Neuronal stem cell (in vitro differentiated cells): ENCODE results near the gene ANKRD28.
"Not testable (repeated sequence)": the region's sequence is repeated elsewhere in the genome, so short reads cannot be mapped to it uniquely, and the experiment has no call there.

Source experiments
- DNase-seq: peaks from one replicate; pipeline ENCODE4 v3.0.0-alpha.2; 2013; ENCODE audit warnings: low spot score
- H2AFZ ChIP-seq: one replicate; pipeline ENCODE4 v1.6.1; 2013; ENCODE audit warnings: mild to moderate bottlenecking, low read length, inconsistent platforms
- H2AK5ac ChIP-seq: 2 replicates; pipeline ENCODE4 v1.6.1; 2013; ENCODE audit warnings: low read depth, mild to moderate bottlenecking, inconsistent platforms, low read length, moderate library complexity, mixed read lengths
- H2BK120ac ChIP-seq: 2 replicates; pipeline ENCODE4 v1.6.1; 2013; ENCODE audit warnings: low read depth, mild to moderate bottlenecking, inconsistent platforms, low read length, moderate library complexity, mixed read lengths
- H2BK12ac ChIP-seq: one replicate; pipeline ENCODE4 v1.6.1; 2013; ENCODE audit warnings: low read length, inconsistent platforms
- H2BK15ac ChIP-seq: 2 replicates; pipeline ENCODE4 v1.6.1; 2013; ENCODE audit warnings: mild to moderate bottlenecking, low read length, inconsistent platforms, mixed read lengths
- H2BK5ac ChIP-seq: one replicate; pipeline ENCODE4 v1.6.1; 2013; ENCODE audit warnings: inconsistent platforms, mild to moderate bottlenecking, low read length, moderate library complexity
- H3K14ac ChIP-seq: one replicate; pipeline ENCODE4 v1.6.1; 2013; ENCODE audit warnings: low read length, inconsistent platforms
- H3K18ac ChIP-seq: 2 replicates; pipeline ENCODE4 v1.6.1; 2013; ENCODE audit warnings: low read length, inconsistent platforms
- H3K23ac ChIP-seq: 2 replicates; pipeline ENCODE4 v1.6.1; 2013; ENCODE audit warnings: low read depth, mild to moderate bottlenecking, mixed read lengths, low read length, inconsistent platforms; ENCODE audit not compliant: poor library complexity
- H3K27ac ChIP-seq: replicated peaks from 3 replicates; pipeline ENCODE4 v1.5.1; 2013; ENCODE audit warnings: low read length, inconsistent platforms
- H3K27me3 ChIP-seq, 3 experiments: 2 replicates each; pipeline ENCODE4 v1.6.1; 2013; ENCODE audit warnings: low read length in 3 of 3, mild to moderate bottlenecking in 2 of 3, inconsistent platforms in 1 of 3, low read depth in 1 of 3, mixed read lengths in 1 of 3, moderate library complexity in 1 of 3; ENCODE audit not compliant: control insufficient read depth in 3 of 3, insufficient read depth in 3 of 3
- H3K36me3 ChIP-seq, 2 donors: replicated peaks in 1 of 2; 2 replicates each; pipeline ENCODE4 v1.6.1; 2013; ENCODE audit warnings: low read length in 2 of 2; ENCODE audit not compliant: control insufficient read depth in 2 of 2, insufficient read depth in 2 of 2
- H3K4ac ChIP-seq: 2 replicates; pipeline ENCODE4 v1.6.1; 2013; ENCODE audit warnings: inconsistent platforms, mild to moderate bottlenecking, low read length, moderate library complexity
- H3K4me1 ChIP-seq, 2 donors: 1 replicate in 1 of 2; 2 replicates in 1 of 2; pipeline ENCODE4 v1.6.1; 2013; ENCODE audit warnings: low read length in 2 of 2, low read depth in 1 of 2; ENCODE audit not compliant: control insufficient read depth in 2 of 2, insufficient read depth in 1 of 2
- H3K4me2 ChIP-seq: one replicate; pipeline ENCODE4 v1.6.1; 2013; ENCODE audit warnings: mild to moderate bottlenecking, low read length, inconsistent platforms; ENCODE audit not compliant: insufficient read depth, poor library complexity, severe bottlenecking
- H3K4me3 ChIP-seq, 2 donors: 2 replicates each; pipeline ENCODE4 v1.5.1; 2013; ENCODE audit warnings: low read length in 2 of 2, mild to moderate bottlenecking in 2 of 2, inconsistent platforms in 1 of 2, moderate library complexity in 1 of 2
- H3K79me1 ChIP-seq: one replicate; pipeline ENCODE4 v1.6.1; 2013; ENCODE audit warnings: low read depth, mild to moderate bottlenecking, inconsistent platforms, low read length, moderate library complexity
- H3K9ac ChIP-seq: one replicate; pipeline ENCODE4 v1.6.1; 2013; ENCODE audit warnings: mild to moderate bottlenecking, low read depth, low read length, inconsistent platforms; ENCODE audit not compliant: poor library complexity
- H3K9me3 ChIP-seq, 2 donors: replicated peaks in 1 of 2; 2 replicates each; pipeline versions ENCODE3 to v1.6.1; 2013; ENCODE audit warnings: low read length in 2 of 2, mild to moderate bottlenecking in 2 of 2, inconsistent platforms in 1 of 2, low read depth in 1 of 2, mixed read lengths in 1 of 2, moderate library complexity in 1 of 2; ENCODE audit not compliant: control insufficient read depth in 2 of 2, insufficient read depth in 1 of 2
- H4K8ac ChIP-seq: one replicate; pipeline ENCODE4 v1.6.1; 2013; ENCODE audit warnings: low read depth, mild to moderate bottlenecking, inconsistent platforms, low read length, moderate library complexity
- H4K91ac ChIP-seq: one replicate; pipeline ENCODE4 v1.6.1; 2013; ENCODE audit warnings: low read length, low read depth, mild to moderate bottlenecking, inconsistent platforms; ENCODE audit not compliant: poor library complexity
- WGBS, 2 donors: extraction: QIAGEN DNeasy Blood & Tissue Kit; methylation state at CpG; one replicate each; pipeline ENCODE4 v1.1.7; 2013; ENCODE audit warnings: missing lambda C conversion rate in 2 of 2, mixed read lengths in 1 of 2; ENCODE audit not compliant: insufficient read length in 2 of 2, insufficient replicate concordance in 1 of 2; ENCODE audit errors: extremely low coverage in 2 of 2; 5-methylcytosine and 5-hydroxymethylcytosine counted together

Gene ANKRD28

GRCh38 chr3:15744176-15744575 lies 53.6 kb downstream of the ANKRD28 start:
- no peak for DNase-seq
- Histone ChIP-seq H2BK5ac (no peak overlapping the region), H3K14ac (no peak overlapping the region), H2AFZ (no peak overlapping the region), H3K4ac (no peak overlapping the region), H3K27me3 (no peaks in the 10 kb centered on the region), H3K79me1 (no peaks in the 10 kb centered on the region), H3K27ac (no peak overlapping the region), H2BK12ac (no peak overlapping the region), H4K8ac (no peak overlapping the region), H3K36me3 (peaks cover 0 to 13% of the 10 kb centered on the region in 2 donors), H2BK120ac (no peak overlapping the region), H4K91ac (no peak overlapping the region), H3K9ac (no peak overlapping the region), H2BK15ac (no peak overlapping the region), H3K4me2 (no peak overlapping the region), H3K18ac (no peak overlapping the region), H3K9me3 (peaks cover 4 to 16% of the 10 kb centered on the region in 2 donors), H3K23ac (no peak overlapping the region), H2AK5ac (no peak overlapping the region), H3K4me3 (no peak overlapping the region), H3K4me1 (no peaks in the 10 kb centered on the region)
- WGBS, 2 donors = no CpG with 5 or more reads among the region's 6 CpGs

DNA sequence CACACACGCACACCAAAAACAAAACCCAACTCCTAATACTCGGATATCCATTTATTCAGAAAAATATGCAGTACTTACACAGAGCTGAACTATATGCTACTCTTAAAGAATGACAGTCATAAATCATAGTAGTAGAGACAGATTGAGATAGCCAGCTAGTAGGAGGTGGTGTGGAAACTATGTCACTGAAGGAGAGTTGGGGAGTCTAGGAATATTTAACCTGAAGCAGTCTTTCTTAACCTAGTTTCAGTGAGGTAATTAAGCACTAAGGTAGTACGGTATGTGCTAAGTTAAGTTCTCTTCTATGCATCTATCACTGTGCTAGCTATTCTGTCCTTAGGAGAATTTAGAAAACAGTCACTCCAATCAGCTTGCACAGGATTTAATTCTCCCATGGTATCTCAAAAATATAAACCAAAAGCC lies 54.2 kb downstream of the ANKRD28 start:
- Histone ChIP-seq H2BK15ac (no peak overlapping the region), H3K4me2 (no peak overlapping the region), H3K14ac (no peak overlapping the region), H3K27me3 (no peaks in the 10 kb centered on the region), H4K8ac (no peak overlapping the region), H3K4me1 (no peaks in the 10 kb centered on the region), H3K9me3 (peaks cover 4 to 17% of the 10 kb centered on the region in 2 donors), H2AK5ac (no peak overlapping the region), H3K23ac (no peak overlapping the region), H2BK120ac (no peak overlapping the region), H3K4ac (no peak overlapping the region), H3K79me1 (no peaks in the 10 kb centered on the region), H4K91ac (no peak overlapping the region), H2BK12ac (no peak overlapping the region), H3K36me3 (peaks cover 0 to 13% of the 10 kb centered on the region in 2 donors), H3K4me3 (no peak overlapping the region), H3K27ac (no peak overlapping the region), H3K9ac (no peak overlapping the region), H2AFZ (no peak overlapping the region), H2BK5ac (no peak overlapping the region), H3K18ac (no peak overlapping the region)
- WGBS, 2 donors = no CpG with 5 or more reads among the region's 3 CpGs
- no peak for DNase-seq

DNA sequence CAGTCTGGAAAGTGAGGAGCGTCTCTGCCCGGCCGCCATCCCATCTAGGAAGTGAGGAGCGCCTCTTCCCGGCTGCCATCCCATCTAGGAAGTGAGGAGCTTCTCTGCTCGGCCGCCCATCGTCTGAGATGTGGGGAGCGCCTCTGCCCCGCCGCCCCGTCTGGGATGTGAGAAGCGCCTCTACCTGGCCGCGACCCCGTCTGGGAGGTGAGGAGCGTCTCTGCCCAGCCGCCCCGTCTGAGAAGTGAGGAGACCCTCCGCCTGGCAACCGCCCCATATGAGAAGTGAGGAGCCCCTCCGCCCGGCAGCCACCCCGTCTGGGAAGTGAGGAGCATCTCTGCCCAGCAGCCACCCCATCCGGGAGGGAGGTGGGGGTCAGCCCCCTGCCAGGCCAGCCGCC lies 55.5 kb downstream of the ANKRD28 start:
- not testable (repeated sequence) for H3K4me2 ChIP-seq, H2AFZ ChIP-seq, H3K36me3 ChIP-seq, H3K4ac ChIP-seq, H3K79me1 ChIP-seq, H3K4me3 ChIP-seq, H3K23ac ChIP-seq, H2BK5ac ChIP-seq, H3K27me3 ChIP-seq, H2AK5ac ChIP-seq, DNase-seq, H4K91ac ChIP-seq, H3K4me1 ChIP-seq, H2BK15ac ChIP-seq, H2BK120ac ChIP-seq, H3K18ac ChIP-seq, H3K14ac ChIP-seq, H3K27ac ChIP-seq, H4K8ac ChIP-seq, H3K9ac ChIP-seq, H2BK12ac ChIP-seq
- peaks cover 4 to 17% of the 10 kb centered on the region in 2 donors for H3K9me3 ChIP-seq
- no CpG with 5 or more reads among the region's 26 CpGs for WGBS, 2 donors

GRCh38 chr3:15738616-15739005 lies 59.2 kb downstream of the ANKRD28 start:
- not testable (repeated sequence) for H2AK5ac ChIP-seq, H3K23ac ChIP-seq, H3K4me1 ChIP-seq, H2BK120ac ChIP-seq, DNase-seq, H3K14ac ChIP-seq, H3K27ac ChIP-seq, H3K79me1 ChIP-seq, H3K9ac ChIP-seq, H4K8ac ChIP-seq, H3K4me2 ChIP-seq, H3K4ac ChIP-seq, H4K91ac ChIP-seq, H2AFZ ChIP-seq, H2BK5ac ChIP-seq, H2BK15ac ChIP-seq, H3K4me3 ChIP-seq, H2BK12ac ChIP-seq, H3K27me3 ChIP-seq, H3K18ac ChIP-seq
- H3K36me3 ChIP-seq = peaks cover 1 to 32% of the 10 kb centered on the region in 2 donors
- peaks cover 2 to 17% of the 10 kb centered on the region in 2 donors for H3K9me3 ChIP-seq
- no CpG with 5 or more reads among the region's 11 CpGs for whole genome bisulfite sequencing, 2 donors
